ENCODE measurements around the gene RBM20.

RBM20 gene

DNA sequence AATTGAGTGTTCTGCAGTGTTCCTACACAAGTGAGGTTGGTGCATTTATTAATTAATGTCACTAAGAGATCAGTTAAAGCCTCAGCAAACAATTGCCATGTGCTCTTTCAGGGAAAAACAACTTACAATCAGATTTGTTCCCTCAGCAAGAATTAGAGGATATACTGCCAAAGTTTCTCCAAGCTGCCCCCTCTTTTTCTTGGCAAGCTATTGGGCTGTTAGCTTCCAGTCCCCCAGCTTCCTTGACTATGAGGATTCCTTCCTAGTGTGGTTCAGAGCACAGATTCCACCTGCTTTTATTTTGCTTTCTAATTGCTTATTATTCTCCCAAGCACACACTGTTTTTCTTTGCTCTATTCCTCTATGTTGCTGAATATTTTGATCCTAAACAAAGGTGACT lies 112.7 kb downstream of the RBM20 start:
- TF ChIP-seq, protein P1, sequence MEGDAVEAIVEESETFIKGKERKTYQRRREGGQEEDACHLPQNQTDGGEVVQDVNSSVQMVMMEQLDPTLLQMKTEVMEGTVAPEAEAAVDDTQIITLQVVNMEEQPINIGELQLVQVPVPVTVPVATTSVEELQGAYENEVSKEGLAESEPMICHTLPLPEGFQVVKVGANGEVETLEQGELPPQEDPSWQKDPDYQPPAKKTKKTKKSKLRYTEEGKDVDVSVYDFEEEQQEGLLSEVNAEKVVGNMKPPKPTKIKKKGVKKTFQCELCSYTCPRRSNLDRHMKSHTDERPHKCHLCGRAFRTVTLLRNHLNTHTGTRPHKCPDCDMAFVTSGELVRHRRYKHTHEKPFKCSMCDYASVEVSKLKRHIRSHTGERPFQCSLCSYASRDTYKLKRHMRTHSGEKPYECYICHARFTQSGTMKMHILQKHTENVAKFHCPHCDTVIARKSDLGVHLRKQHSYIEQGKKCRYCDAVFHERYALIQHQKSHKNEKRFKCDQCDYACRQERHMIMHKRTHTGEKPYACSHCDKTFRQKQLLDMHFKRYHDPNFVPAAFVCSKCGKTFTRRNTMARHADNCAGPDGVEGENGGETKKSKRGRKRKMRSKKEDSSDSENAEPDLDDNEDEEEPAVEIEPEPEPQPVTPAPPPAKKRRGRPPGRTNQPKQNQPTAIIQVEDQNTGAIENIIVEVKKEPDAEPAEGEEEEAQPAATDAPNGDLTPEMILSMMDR (IDR thresholded peaks at IDR 0.05; ENCODE audit: unreplicated experiment in 3 of 3), result no peak
- Mint-ChIP-seq H3K27ac (peak overlapping the region in 1 of 3 experiments; percentile 24), H3K4me3 (no peak overlapping the region), H3K36me3 (ENCODE audit: low read depth) (no peaks in the 10 kb centered on the region), H3K9me3 (peaks cover 4% of the 10 kb centered on the region), H3K27me3 (ENCODE audit: low read depth) (no peaks in the 10 kb centered on the region), H3K4me1 (peaks cover 20% of the 10 kb centered on the region)

DNA sequence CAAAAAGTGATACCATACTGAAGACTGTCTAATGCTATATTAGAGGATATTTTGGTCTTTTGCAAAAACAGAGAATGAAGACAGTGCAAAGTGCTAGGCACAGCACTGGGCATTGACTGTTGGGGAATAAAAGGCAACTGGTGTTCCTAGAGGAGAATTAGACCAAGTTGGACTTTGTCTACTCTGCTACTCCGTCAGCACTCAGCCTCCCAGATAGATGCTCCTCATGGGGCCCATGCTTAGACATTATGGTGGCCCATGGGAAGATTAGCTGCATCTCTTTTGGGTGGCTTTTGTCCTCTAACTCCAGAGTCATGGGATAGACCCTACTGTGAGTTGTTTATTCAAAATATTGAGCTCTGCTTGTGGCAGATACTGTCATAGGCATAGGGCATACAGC lies 113.5 kb downstream of the RBM20 start:
- peaks cover 22% of the 10 kb centered on the region for H3K4me1 Mint-ChIP-seq
- peaks cover 4% of the 10 kb centered on the region for H3K9me3 Mint-ChIP-seq
- no peak overlapping the region for H3K27ac Mint-ChIP-seq
- peaks cover 3% of the 10 kb centered on the region for H3K27me3 Mint-ChIP-seq (ENCODE audit: low read depth)
- H3K36me3 Mint-ChIP-seq (ENCODE audit: low read depth), result no peaks in the 10 kb centered on the region
- no peak overlapping the region for H3K4me3 Mint-ChIP-seq
- TF ChIP-seq, protein P1 (IDR thresholded peaks at IDR 0.05; ENCODE audit: unreplicated experiment in 3 of 3), result no peak

DNA sequence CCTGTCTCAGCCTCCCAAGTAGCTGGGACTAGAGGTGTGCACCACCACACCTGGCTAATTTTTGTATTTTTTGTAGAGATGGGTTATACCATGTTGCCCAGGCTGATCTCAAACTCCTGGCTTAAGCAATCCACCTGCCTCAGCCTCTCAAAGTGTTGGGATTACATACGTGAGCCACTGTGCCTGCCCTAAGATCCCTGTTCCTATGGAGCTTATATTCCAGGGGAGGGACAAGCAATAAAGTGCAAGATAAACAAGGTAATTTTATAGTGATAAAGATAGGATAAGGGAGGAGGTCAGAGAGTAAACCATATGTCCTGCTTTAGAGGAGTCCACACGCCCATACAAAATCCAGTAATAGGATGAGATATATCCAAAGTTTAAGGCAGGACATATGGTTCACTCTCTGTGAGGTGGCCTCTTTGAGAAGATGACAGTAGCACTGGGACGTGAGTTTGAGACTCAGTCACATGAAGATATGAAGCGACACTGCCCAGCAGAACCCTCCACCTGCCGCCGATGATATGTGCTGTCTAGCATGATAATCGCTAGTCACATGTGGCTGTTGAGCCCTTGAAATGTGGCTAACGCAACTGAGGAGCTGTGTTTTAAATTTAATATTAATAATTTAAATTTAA lies 114.1 kb downstream of the RBM20 start:
- Mint-ChIP-seq H3K36me3 (ENCODE audit: low read depth) (no peaks in the 10 kb centered on the region), H3K9me3 (peaks cover 4% of the 10 kb centered on the region), H3K4me1 (peaks cover 26% of the 10 kb centered on the region), H3K27me3 (ENCODE audit: low read depth) (peaks cover 3% of the 10 kb centered on the region), H3K4me3 (no peak overlapping the region), H3K27ac (no peak overlapping the region)
- TF ChIP-seq, protein P1 (IDR thresholded peaks at IDR 0.05; ENCODE audit: unreplicated experiment in 3 of 3), result no peak

DNA sequence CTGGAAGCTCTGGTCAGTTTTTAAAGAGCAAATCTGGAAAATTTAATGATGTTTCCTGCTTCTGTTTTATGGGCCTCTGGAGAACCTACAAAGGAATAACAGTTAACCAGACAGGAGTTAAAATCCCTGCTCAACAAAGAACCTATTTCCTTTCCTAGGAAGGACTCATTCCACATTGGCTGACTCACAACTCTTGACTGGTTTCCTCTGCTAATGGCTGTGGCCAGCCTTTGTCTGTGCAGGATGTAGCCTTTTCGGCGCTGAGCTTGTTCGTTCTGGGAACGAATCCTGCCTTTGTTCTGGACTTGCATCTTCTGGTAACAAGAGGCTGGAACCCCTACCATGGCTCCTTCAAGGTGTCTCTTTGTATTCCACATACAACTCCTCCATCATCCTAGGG lies 114.8 kb downstream of the RBM20 start:
- Mint-ChIP-seq H3K27me3 (ENCODE audit: low read depth) (peaks cover 3% of the 10 kb centered on the region), H3K4me3 (no peak overlapping the region), H3K27ac (peak overlapping the region in 2 of 3 experiments; percentile 12 to 37)

DNA sequence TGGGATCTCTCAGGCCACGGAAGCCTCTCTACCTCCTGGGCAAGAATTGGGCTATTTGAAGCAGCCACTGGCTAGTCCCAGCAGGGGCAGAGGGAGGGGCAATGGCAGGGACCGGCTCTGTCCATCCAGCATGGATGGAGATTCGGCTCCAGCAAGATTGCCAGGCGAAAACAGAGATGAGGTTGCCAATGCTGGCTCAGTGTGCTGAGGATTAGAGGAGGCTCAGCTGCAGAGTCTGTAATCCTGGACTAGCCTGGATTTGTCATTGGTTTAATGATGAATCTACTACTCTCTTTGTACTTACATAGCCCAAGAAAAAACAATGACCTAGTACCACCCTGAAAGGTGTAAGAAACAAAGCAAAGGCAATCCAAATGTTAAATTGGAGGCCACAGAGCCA lies 115.4 kb downstream of the RBM20 start:
- Mint-ChIP-seq H3K4me1 (peaks cover 38% of the 10 kb centered on the region), H3K27ac (peak overlapping the region in 2 of 3 experiments; percentile 12 to 37), H3K36me3 (ENCODE audit: low read depth) (no peaks in the 10 kb centered on the region), H3K9me3 (no peaks in the 10 kb centered on the region), H3K4me3 (no peak overlapping the region), H3K27me3 (ENCODE audit: low read depth) (peaks cover 3% of the 10 kb centered on the region)
- TF ChIP-seq, protein P1 (IDR thresholded peaks at IDR 0.05; ENCODE audit: unreplicated experiment in 3 of 3), result no peak

More for the DNA sequence above, 114.8 kb downstream of the RBM20 start:
- H3K36me3 Mint-ChIP-seq (ENCODE audit: low read depth), result no peaks in the 10 kb centered on the region
- TF ChIP-seq, protein P1 (IDR thresholded peaks at IDR 0.05; ENCODE audit: unreplicated experiment in 3 of 3), result no peak
- H3K9me3 Mint-ChIP-seq, result peaks cover 4% of the 10 kb centered on the region
- H3K4me1 Mint-ChIP-seq, result peaks cover 32% of the 10 kb centered on the region
